ENCODE results near the gene KRT35.
A peak's percentile ranks its signal among the peaks of the same experiment; 100 is the strongest.

Gene KRT35

GRCh38 chr17:41489531-41489930 lies 8.6 kb upstream of the KRT35 start, which contains the start of gene KRT36:
Gene KRT36, minus strand, starts transcription at chr17:41489910. Its CDS starts 46 bp downstream, at chr17:41489864.
- no peak for DNase-seq (ENCODE audit: low read depth in 2 of 2)

GRCh38 chr17:41486809-41487530 lies 6.0 kb upstream of the KRT35 start:
- DNase-seq (ENCODE audit: low read depth in 2 of 2), result peak; percentile 43 to 49

GRCh38 chr17:41486316-41486715 lies 5.4 kb upstream of the KRT35 start:
- no peak for DNase-seq (ENCODE audit: low read depth in 2 of 2)

GRCh38 chr17:41484920-41485904 lies 4.3 kb upstream of the KRT35 start:
- no peak for DNase-seq (ENCODE audit: low read depth in 2 of 2)

- no peak for DNase-seq (ENCODE audit: low read depth in 2 of 2)
Observed at GRCh38 chr17:41483991-41484826, 3.3 kb upstream of the KRT35 start.

- DNase-seq (ENCODE audit: low read depth in 2 of 2), result no peak
Observed at GRCh38 chr17:41483531-41483930, 2.6 kb upstream of the KRT35 start.

- no peak for DNase-seq (ENCODE audit: low read depth in 2 of 2)
Observed at GRCh38 chr17:41480581-41480980, 370 bp downstream of the KRT35 start.

- DNase-seq (ENCODE audit: low read depth in 2 of 2), result no peak
Observed at GRCh38 chr17:41480136-41480535, 815 bp downstream of the KRT35 start.

GRCh38 chr17:41478237-41478636 lies 2.7 kb downstream of the KRT35 start:
- DNase-seq (ENCODE audit: low read depth in 2 of 2), result no peak

GRCh38 chr17:41476866-41477815 lies 3.8 kb downstream of the KRT35 start:
- no peak for DNase-seq (ENCODE audit: low read depth in 2 of 2)

GRCh38 chr17:41475421-41475820 lies 5.5 kb downstream of the KRT35 start:
- DNase-seq (ENCODE audit: low read depth in 2 of 2), result no peak

- DNase-seq (ENCODE audit: low read depth in 2 of 2), result no peak
Observed at GRCh38 chr17:41474863-41475262, 6.1 kb downstream of the KRT35 start.

GRCh38 chr17:41468346-41468745 lies 12.6 kb downstream of the KRT35 start:
- no peak for DNase-seq (ENCODE audit: low read depth in 2 of 2)

- DNase-seq (ENCODE audit: low read depth in 2 of 2), result no peak
Observed at GRCh38 chr17:41467561-41467960, 13.4 kb downstream of the KRT35 start.

GRCh38 chr17:41466988-41467387 lies 14.0 kb downstream of the KRT35 start, which contains the start of gene KRT32:
Gene KRT32, minus strand, starts transcription at chr17:41467386. Its CDS starts 61 bp downstream, at chr17:41467325.
- DNase-seq (ENCODE audit: low read depth in 2 of 2), result no peak

- no peak for DNase-seq (ENCODE audit: low read depth in 2 of 2)
Observed at GRCh38 chr17:41464682-41465081, 16.3 kb downstream of the KRT35 start.

GRCh38 chr17:41464173-41464572 lies 16.8 kb downstream of the KRT35 start:
- DNase-seq (ENCODE audit: low read depth in 2 of 2), result no peak

GRCh38 chr17:41463746-41464145 lies 17.2 kb downstream of the KRT35 start:
- no peak for DNase-seq (ENCODE audit: low read depth in 2 of 2)

GRCh38 chr17:41462705-41463104 lies 18.2 kb downstream of the KRT35 start:
- no peak for DNase-seq (ENCODE audit: low read depth in 2 of 2)

GRCh38 chr17:41457676-41458075 lies 23.3 kb downstream of the KRT35 start:
- no peak for DNase-seq (ENCODE audit: low read depth in 2 of 2)

GRCh38 chr17:41456204-41456603 lies 24.7 kb downstream of the KRT35 start:
- no peak for DNase-seq (ENCODE audit: low read depth in 2 of 2)

Measured in stimulated activated CD4-positive, alpha-beta T cell treated with anti-CD3 and anti-CD28 coated beads, Interleukin-4, amount 100 ng/mL, for 48 hours (primary cell).